Measurements from ENCODE around the gene CFAP119. TPM values are rescaled to one million over a fixed set of nuclear protein-coding genes. Genes with fewer than 3 reads are reported as not detected.

CFAP119 gene
- total and polyA plus RNA-seq, 9 of the 15 experiments (the other 6 are each of a cell fraction or from before 2014, with no cell fraction given): 5.5 to 33.7 (median 9.6) TPM

DNA sequence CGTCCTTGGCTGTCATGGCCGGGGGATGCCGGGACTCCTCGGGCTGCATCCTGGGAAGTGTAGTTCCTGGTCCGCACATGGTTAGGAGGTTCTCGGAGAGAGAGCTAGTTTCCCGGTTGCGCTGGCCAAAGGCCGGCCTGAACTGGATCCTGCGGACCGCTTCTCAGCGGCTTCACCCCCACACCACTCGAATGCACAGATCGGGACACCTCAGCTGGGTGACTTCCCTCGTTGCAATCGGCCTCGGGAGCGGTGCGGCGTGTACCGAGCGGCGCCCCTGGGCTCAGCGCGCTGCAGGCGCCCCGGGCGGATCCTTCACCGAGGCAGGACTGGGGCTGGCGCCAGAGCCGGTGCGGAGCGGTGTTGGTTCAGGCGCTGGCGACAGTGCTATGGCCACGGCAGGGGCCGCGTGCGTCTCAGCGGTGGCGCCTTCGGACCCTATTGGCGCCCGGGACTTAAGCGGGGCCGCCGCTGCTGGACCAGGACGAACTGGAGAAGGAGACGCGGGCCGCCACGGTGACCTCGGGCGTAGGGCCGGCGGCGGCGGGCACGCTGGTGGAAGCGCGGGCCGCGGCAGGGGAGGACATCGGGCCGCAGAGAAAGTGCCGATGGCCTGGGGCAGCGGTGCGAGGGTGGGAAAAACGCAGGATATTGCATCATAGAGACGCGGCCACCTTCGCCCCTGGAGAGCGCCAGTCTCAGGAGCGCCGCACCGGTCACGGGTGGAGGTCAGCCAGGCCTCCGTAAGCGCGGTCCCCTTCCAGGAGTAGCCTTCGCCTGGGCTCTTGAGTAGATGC, 13.7 kb upstream of the CFAP119 start (continued):
- TF ChIP-seq, protein P1, sequence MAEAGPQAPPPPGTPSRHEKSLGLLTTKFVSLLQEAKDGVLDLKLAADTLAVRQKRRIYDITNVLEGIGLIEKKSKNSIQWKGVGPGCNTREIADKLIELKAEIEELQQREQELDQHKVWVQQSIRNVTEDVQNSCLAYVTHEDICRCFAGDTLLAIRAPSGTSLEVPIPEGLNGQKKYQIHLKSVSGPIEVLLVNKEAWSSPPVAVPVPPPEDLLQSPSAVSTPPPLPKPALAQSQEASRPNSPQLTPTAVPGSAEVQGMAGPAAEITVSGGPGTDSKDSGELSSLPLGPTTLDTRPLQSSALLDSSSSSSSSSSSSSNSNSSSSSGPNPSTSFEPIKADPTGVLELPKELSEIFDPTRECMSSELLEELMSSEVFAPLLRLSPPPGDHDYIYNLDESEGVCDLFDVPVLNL (CRISPR knock-in tag; IDR thresholded peaks at IDR 0.05; ENCODE audit: low read depth): peak; percentile 16; the same call in 1 of the 2 replicates
- TF ChIP-seq ZNF253 (CRISPR knock-in tag; conservative IDR thresholded peaks at IDR 0.05): no peak
- TF ChIP-seq ELF1 (tag; IDR thresholded peaks at IDR 0.05): no peak
- TF ChIP-seq, protein P2, sequence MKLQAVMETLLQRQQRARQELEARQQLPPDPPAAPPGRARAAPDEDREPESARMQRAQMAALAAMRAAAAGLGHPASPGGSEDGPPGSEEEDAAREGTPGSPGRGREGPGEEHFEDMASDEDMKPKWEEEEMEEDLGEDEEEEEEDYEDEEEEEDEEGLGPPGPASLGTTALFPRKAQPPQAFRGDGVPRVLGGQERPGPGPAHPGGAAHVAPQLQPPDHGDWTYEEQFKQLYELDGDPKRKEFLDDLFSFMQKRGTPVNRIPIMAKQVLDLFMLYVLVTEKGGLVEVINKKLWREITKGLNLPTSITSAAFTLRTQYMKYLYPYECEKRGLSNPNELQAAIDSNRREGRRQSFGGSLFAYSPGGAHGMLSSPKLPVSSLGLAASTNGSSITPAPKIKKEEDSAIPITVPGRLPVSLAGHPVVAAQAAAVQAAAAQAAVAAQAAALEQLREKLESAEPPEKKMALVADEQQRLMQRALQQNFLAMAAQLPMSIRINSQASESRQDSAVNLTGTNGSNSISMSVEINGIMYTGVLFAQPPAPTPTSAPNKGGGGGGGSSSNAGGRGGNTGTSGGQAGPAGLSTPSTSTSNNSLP (IDR thresholded peaks at IDR 0.05; ENCODE audit: borderline replicate concordance, low read depth, low read length): no peak
- peak; percentile 76; the same call in 1 of the 2 replicates for TF ChIP-seq BHLHE40 (IDR thresholded peaks at IDR 0.05; ENCODE audit: low read length)
- peak; percentile 93 for TF ChIP-seq POLR2B (IDR thresholded peaks at IDR 0.05; ENCODE audit: low read depth, partially characterized antibody)
- no peak for TF ChIP-seq RBM39 (optimal IDR thresholded peaks at IDR 0.05; ENCODE audit: low read depth, low read length)
- peak; percentile 96 for TF ChIP-seq CEBPB (tag; IDR thresholded peaks at IDR 0.05)
- no peak for TF ChIP-seq NCOA6 (IDR thresholded peaks at IDR 0.05)
- no peak for TF ChIP-seq MED1 (CRISPR knock-in tag; IDR thresholded peaks at IDR 0.05; ENCODE audit: borderline replicate concordance)
- TF ChIP-seq, protein P3, sequence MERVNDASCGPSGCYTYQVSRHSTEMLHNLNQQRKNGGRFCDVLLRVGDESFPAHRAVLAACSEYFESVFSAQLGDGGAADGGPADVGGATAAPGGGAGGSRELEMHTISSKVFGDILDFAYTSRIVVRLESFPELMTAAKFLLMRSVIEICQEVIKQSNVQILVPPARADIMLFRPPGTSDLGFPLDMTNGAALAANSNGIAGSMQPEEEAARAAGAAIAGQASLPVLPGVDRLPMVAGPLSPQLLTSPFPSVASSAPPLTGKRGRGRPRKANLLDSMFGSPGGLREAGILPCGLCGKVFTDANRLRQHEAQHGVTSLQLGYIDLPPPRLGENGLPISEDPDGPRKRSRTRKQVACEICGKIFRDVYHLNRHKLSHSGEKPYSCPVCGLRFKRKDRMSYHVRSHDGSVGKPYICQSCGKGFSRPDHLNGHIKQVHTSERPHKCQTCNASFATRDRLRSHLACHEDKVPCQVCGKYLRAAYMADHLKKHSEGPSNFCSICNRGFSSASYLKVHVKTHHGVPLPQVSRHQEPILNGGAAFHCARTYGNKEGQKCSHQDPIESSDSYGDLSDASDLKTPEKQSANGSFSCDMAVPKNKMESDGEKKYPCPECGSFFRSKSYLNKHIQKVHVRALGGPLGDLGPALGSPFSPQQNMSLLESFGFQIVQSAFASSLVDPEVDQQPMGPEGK (CRISPR knock-in tag; IDR thresholded peaks at IDR 0.05; ENCODE audit: borderline replicate concordance): no peak; the same call in 1 of the 2 replicates
- TF ChIP-seq, protein P4, sequence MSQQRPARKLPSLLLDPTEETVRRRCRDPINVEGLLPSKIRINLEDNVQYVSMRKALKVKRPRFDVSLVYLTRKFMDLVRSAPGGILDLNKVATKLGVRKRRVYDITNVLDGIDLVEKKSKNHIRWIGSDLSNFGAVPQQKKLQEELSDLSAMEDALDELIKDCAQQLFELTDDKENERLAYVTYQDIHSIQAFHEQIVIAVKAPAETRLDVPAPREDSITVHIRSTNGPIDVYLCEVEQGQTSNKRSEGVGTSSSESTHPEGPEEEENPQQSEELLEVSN (IDR thresholded peaks at IDR 0.05; ENCODE audit: borderline replicate concordance in 1 of 2, extremely low read depth in 1 of 2, insufficient read depth in 1 of 2, insufficient read length in 1 of 2, low read depth in 1 of 2, low read length in 1 of 2, poor library complexity in 1 of 2, severe bottlenecking in 1 of 2): peak; percentile 81 to 87
- peak; percentile 83 for TF ChIP-seq MXI1 (IDR thresholded peaks at IDR 0.05; ENCODE audit: low read depth, low read length)
- TF ChIP-seq ZNF133 (CRISPR knock-in tag; IDR thresholded peaks at IDR 0.05): no peak
- TF ChIP-seq SREBF2 (CRISPR knock-in tag; IDR thresholded peaks at IDR 0.05): no peak
- TF ChIP-seq RBM22 (IDR thresholded peaks at IDR 0.05; ENCODE audit: low read depth, low read length, poor library complexity, severe bottlenecking): peak; percentile 95
- TF ChIP-seq, protein P5, sequence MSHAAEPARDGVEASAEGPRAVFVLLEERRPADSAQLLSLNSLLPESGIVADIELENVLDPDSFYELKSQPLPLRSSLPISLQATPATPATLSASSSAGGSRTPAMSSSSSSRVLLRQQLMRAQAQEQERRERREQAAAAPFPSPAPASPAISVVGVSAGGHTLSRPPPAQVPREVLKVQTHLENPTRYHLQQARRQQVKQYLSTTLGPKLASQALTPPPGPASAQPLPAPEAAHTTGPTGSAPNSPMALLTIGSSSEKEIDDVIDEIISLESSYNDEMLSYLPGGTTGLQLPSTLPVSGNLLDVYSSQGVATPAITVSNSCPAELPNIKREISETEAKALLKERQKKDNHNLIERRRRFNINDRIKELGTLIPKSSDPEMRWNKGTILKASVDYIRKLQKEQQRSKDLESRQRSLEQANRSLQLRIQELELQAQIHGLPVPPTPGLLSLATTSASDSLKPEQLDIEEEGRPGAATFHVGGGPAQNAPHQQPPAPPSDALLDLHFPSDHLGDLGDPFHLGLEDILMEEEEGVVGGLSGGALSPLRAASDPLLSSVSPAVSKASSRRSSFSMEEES (CRISPR knock-in tag; IDR thresholded peaks at IDR 0.05): peak; percentile 34; the same call in 1 of the 2 replicates

All from K562 (cell line).